KMS-11 (cell line): ENCODE measurements around the gene CFAP97D2.
"Not testable (repeated sequence)": the region's sequence is repeated elsewhere in the genome, so short reads cannot be mapped to it uniquely, and the experiment has no call there.

Experiments used
- H2AFZ ChIP-seq: fragments of 200-600 bp; sonication (generic); 2 replicates; pipeline ENCODE4 v1.6.1; 2016; ENCODE audit warnings: antibody characterized with exemption, mixed run types, low read depth
- H3K27ac ChIP-seq: fragments of 200-600 bp; sonication (generic); 2 replicates; pipeline ENCODE4 v1.6.1; 2016; ENCODE audit warnings: mild to moderate bottlenecking, mixed run types
- H3K27me3 ChIP-seq: fragments of 200-600 bp; sonication (generic); 2 replicates; pipeline ENCODE4 v1.6.1; 2017; ENCODE audit warnings: mild to moderate bottlenecking, low read depth, mixed run types, moderate library complexity; ENCODE audit not compliant: insufficient read depth
- H3K36me3 ChIP-seq: fragments of 200-600 bp; sonication (generic); 2 replicates; pipeline ENCODE4 v1.6.1; 2017; ENCODE audit warnings: mild to moderate bottlenecking, mixed run types; ENCODE audit not compliant: insufficient read depth
- H3K4me1 ChIP-seq: fragments of 200-600 bp; sonication (generic); 2 replicates; pipeline ENCODE4 v1.6.1; 2016; ENCODE audit warnings: mild to moderate bottlenecking, low read depth, mixed run types; ENCODE audit not compliant: poor library complexity, severe bottlenecking
- H3K4me2 ChIP-seq: fragments of 200-600 bp; sonication (generic); 2 replicates; pipeline ENCODE4 v1.7.0; 2016; ENCODE audit warnings: mild to moderate bottlenecking, mixed run types
- H3K4me3 ChIP-seq: fragments of 200-600 bp; sonication (generic); IDR thresholded peaks from 2 replicates; pipeline ENCODE4 v1.6.1; 2017; ENCODE audit warnings: low read depth, low read length, mixed read lengths; ENCODE audit not compliant: insufficient read depth
- H3K79me2 ChIP-seq: fragments of 200-600 bp; sonication (generic); 2 replicates; pipeline ENCODE4 v1.6.1; 2016; ENCODE audit warnings: low read depth, mixed run types; ENCODE audit not compliant: insufficient read depth
- H3K9ac ChIP-seq: fragments of 200-600 bp; sonication (generic); 2 replicates; pipeline ENCODE4 v1.6.1; 2016; ENCODE audit warnings: mild to moderate bottlenecking, mixed run types
- H4K20me1 ChIP-seq: fragments of 200-600 bp; sonication (generic); 2 replicates; pipeline ENCODE4 v1.6.1; 2016; ENCODE audit warnings: mild to moderate bottlenecking, mixed run types; ENCODE audit not compliant: insufficient read depth
- CTCF ChIP-seq: fragments of 200-600 bp; sonication (generic); conservative IDR thresholded peaks from 2 replicates; pipeline ENCODE4 v1.6.1; 2017; ENCODE audit warnings: low read depth, mild to moderate bottlenecking, antibody characterized with exemption, low read length, moderate library complexity, mixed read lengths

The CFAP97D2 gene

GRCh38 chr13:114263578-114263977, 84.5 kb downstream of the CFAP97D2 start:
- Histone ChIP-seq H3K36me3 (peaks cover 5% of the 10 kb centered on the region; the same call in 1 of the 2 replicates), H2AFZ (no peak overlapping the region), H3K9ac (no peak overlapping the region), H3K79me2 (peaks cover 8% of the 10 kb centered on the region; the same call in 1 of the 2 replicates), H3K27me3 (no peaks in the 10 kb centered on the region), H4K20me1 (no peaks in the 10 kb centered on the region), H3K27ac (peak overlapping the region; percentile 51), H3K4me2 (peak overlapping the region; percentile 59), H3K4me1 (peaks cover 99% of the 10 kb centered on the region), H3K4me3 (no peak overlapping the region)
- TF ChIP-seq CTCF = no peak

GRCh38 chr13:114264313-114264712, 85.3 kb downstream of the CFAP97D2 start:
- H3K9ac ChIP-seq, H3K79me2 ChIP-seq, H3K36me3 ChIP-seq: not testable (repeated sequence)

GRCh38 chr13:114264886-114265611, 86.0 kb downstream of the CFAP97D2 start:
- Histone ChIP-seq H2AFZ (no peak overlapping the region), H4K20me1 (no peaks in the 10 kb centered on the region), H3K4me2 (peak overlapping the region; percentile 59; the same call in 1 of the 2 replicates), H3K9ac (no peak overlapping the region), H3K4me3 (no peak overlapping the region), H3K79me2 (peaks cover 8% of the 10 kb centered on the region; the same call in 1 of the 2 replicates), H3K36me3 (peaks cover 5% of the 10 kb centered on the region; the same call in 1 of the 2 replicates), H3K27me3 (no peaks in the 10 kb centered on the region), H3K4me1 (peaks cover 99% of the 10 kb centered on the region), H3K27ac (no peak overlapping the region)
- no peak for TF ChIP-seq CTCF

More at GRCh38 chr13:114264313-114264712, 85.3 kb downstream of the CFAP97D2 start:
- not testable (repeated sequence) for H3K4me3 ChIP-seq, H2AFZ ChIP-seq, H4K20me1 ChIP-seq, H3K27me3 ChIP-seq
- Histone ChIP-seq H3K27ac (peak overlapping the region; percentile 51), H3K4me1 (peaks cover 99% of the 10 kb centered on the region), H3K4me2 (peak overlapping the region; percentile 59)

GRCh38 chr13:114266241-114266640, 87.2 kb downstream of the CFAP97D2 start:
- no peaks in the 10 kb centered on the region for H3K27me3 ChIP-seq
- H4K20me1 ChIP-seq = no peaks in the 10 kb centered on the region
- peaks cover 8% of the 10 kb centered on the region; the same call in 1 of the 2 replicates for H3K79me2 ChIP-seq
- no peak overlapping the region for H3K27ac ChIP-seq
- H3K9ac ChIP-seq = no peak overlapping the region
- H2AFZ ChIP-seq = no peak overlapping the region
- peaks cover 5% of the 10 kb centered on the region; the same call in 1 of the 2 replicates for H3K36me3 ChIP-seq
- no peak for TF ChIP-seq CTCF
- H3K4me3 ChIP-seq = no peak overlapping the region
- H3K4me1 ChIP-seq = peaks cover 93% of the 10 kb centered on the region
- no peak overlapping the region for H3K4me2 ChIP-seq
